HepG2 (cell line): Measurements from ENCODE around the gene SLC22A23.

Experiments used
- ASH2L ChIP-seq: fragments of 300-600, 200-600 bp; sonication (generic); IDR thresholded peaks from 2 replicates; pipeline ENCODE4 v1.7.0; 2017; ENCODE audit warnings: low read depth, mild to moderate bottlenecking, moderate library complexity, mixed read lengths, low read length; ENCODE audit not compliant: insufficient read length
- CBX2 ChIP-seq, 2 experiments: fragments of 200-600 bp in 1 of 2; sonication (generic); formaldehyde crosslinking in 1 of 2; IDR thresholded peaks; 2 replicates each; pipeline versions ENCODE4 v1.7.0 to v1.8.1; 2018 to 2022; ENCODE audit warnings: low read depth in 2 of 2, low read length in 1 of 2, mild to moderate bottlenecking in 1 of 2, missing genetic modification reagents in 1 of 2
- EZH2 ChIP-seq: conservative IDR thresholded peaks from 2 replicates; pipeline ENCODE4 v1.6.1; 2012; ENCODE audit warnings: mild to moderate bottlenecking, low read depth, low read length, moderate library complexity
- MAFK ChIP-seq, 2 experiments: IDR thresholded peaks in 1 of 2; conservative IDR thresholded peaks in 1 of 2; 2 replicates each; pipeline ENCODE4 v1.6.1; 2011; ENCODE audit warnings: improper control_type of control experiment in 2 of 2, low read length in 2 of 2
- MTA3 ChIP-seq: sonication (generic); formaldehyde crosslinking; IDR thresholded peaks from 2 replicates; pipeline ENCODE4 v1.4.0; 2020; ENCODE audit warnings: missing genetic modification reagents
- NFYB ChIP-seq: sonication (generic); formaldehyde crosslinking; IDR thresholded peaks from 2 replicates; pipeline ENCODE4 v1.4.0; 2020; ENCODE audit warnings: missing genetic modification reagents
- POLR2AphosphoS2 ChIP-seq: IDR thresholded peaks from 2 replicates; pipeline ENCODE4 v1.6.1; 2011; ENCODE audit warnings: low read depth, low read length, improper control_type of control experiment
- SETDB1 ChIP-seq: sonication (generic); formaldehyde crosslinking; IDR thresholded peaks from 2 replicates; pipeline ENCODE4 v1.5.1; 2020; ENCODE audit warnings: missing genetic modification reagents, mild to moderate bottlenecking, borderline replicate concordance
- TSC22D2 ChIP-seq: sonication (generic); formaldehyde crosslinking; IDR thresholded peaks from 2 replicates; pipeline ENCODE4 v1.5.1; 2020; ENCODE audit warnings: missing genetic modification reagents, mild to moderate bottlenecking, borderline replicate concordance
- ZNF614 ChIP-seq: IDR thresholded peaks from 2 replicates; pipeline ENCODE4 v1.6.1; 2018; ENCODE audit warnings: missing biosample characterization, missing genetic modification reagents, inconsistent platforms, borderline replicate concordance
- TF ChIP-seq, protein P1 (sequence below): sonication (generic); formaldehyde crosslinking; IDR thresholded peaks from 2 replicates; pipeline ENCODE4 v1.8.1; 2023; ENCODE audit warnings: missing genetic modification reagents, mild to moderate bottlenecking, borderline replicate concordance
- TF ChIP-seq, protein P2 (sequence below): sonication (generic); formaldehyde crosslinking; IDR thresholded peaks from 2 replicates; pipeline ENCODE4 v1.5.0; 2020; ENCODE audit warnings: mild to moderate bottlenecking, missing genetic modification reagents, moderate library complexity
- TF ChIP-seq, protein P3 (sequence below): sonication (generic); formaldehyde crosslinking; conservative IDR thresholded peaks from 2 replicates; pipeline ENCODE4 v1.8.1; 2023; ENCODE audit warnings: missing genetic modification reagents
- TF ChIP-seq, protein P4 (sequence below): sonication (generic); formaldehyde crosslinking; IDR thresholded peaks from 2 replicates; pipeline ENCODE4 v1.4.0; 2020; ENCODE audit warnings: missing genetic modification reagents

DNA sequence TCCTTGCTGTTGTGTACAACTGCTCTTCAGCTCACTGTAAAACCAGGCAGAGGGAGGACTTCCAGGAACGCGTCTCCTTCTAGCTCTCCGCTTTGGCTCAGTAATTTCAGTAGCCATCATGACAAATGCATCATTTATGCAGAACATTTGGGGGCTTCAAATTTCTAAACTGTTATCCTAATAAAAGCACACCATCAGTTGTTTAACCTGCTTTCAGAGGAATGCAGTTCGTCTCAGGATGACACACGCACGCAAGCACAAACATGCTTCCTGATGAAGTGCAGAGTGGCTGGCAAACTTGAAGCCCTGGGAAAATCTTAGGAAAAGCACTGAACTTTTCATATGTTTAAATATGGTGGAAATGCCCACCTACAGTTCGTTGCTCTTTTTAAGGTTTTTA is 24.4 kb downstream of the SLC22A23 start:
- TF ChIP-seq ZNF614 (CRISPR knock-in tag): no peak
- no peak for TF ChIP-seq ASH2L
- no peak for TF ChIP-seq POLR2AphosphoS2
- TF ChIP-seq, protein P1, sequence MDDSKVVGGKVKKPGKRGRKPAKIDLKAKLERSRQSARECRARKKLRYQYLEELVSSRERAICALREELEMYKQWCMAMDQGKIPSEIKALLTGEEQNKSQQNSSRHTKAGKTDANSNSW (CRISPR knock-in tag): no peak
- TF ChIP-seq, protein P2, sequence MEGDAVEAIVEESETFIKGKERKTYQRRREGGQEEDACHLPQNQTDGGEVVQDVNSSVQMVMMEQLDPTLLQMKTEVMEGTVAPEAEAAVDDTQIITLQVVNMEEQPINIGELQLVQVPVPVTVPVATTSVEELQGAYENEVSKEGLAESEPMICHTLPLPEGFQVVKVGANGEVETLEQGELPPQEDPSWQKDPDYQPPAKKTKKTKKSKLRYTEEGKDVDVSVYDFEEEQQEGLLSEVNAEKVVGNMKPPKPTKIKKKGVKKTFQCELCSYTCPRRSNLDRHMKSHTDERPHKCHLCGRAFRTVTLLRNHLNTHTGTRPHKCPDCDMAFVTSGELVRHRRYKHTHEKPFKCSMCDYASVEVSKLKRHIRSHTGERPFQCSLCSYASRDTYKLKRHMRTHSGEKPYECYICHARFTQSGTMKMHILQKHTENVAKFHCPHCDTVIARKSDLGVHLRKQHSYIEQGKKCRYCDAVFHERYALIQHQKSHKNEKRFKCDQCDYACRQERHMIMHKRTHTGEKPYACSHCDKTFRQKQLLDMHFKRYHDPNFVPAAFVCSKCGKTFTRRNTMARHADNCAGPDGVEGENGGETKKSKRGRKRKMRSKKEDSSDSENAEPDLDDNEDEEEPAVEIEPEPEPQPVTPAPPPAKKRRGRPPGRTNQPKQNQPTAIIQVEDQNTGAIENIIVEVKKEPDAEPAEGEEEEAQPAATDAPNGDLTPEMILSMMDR: no peak
- no peak for TF ChIP-seq CBX2 (IDR thresholded peaks at IDR 0.05; ENCODE audit: low read depth, low read length)
- no peak for TF ChIP-seq CBX2 (CRISPR knock-in tag; IDR thresholded peaks at IDR 0.05; ENCODE audit: low read depth)
- TF ChIP-seq, protein P3, sequence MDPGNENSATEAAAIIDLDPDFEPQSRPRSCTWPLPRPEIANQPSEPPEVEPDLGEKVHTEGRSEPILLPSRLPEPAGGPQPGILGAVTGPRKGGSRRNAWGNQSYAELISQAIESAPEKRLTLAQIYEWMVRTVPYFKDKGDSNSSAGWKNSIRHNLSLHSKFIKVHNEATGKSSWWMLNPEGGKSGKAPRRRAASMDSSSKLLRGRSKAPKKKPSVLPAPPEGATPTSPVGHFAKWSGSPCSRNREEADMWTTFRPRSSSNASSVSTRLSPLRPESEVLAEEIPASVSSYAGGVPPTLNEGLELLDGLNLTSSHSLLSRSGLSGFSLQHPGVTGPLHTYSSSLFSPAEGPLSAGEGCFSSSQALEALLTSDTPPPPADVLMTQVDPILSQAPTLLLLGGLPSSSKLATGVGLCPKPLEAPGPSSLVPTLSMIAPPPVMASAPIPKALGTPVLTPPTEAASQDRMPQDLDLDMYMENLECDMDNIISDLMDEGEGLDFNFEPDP (CRISPR knock-in tag): no peak
- no peak for TF ChIP-seq MTA3 (CRISPR knock-in tag)
- no peak for TF ChIP-seq TSC22D2
- TF ChIP-seq, protein P4, sequence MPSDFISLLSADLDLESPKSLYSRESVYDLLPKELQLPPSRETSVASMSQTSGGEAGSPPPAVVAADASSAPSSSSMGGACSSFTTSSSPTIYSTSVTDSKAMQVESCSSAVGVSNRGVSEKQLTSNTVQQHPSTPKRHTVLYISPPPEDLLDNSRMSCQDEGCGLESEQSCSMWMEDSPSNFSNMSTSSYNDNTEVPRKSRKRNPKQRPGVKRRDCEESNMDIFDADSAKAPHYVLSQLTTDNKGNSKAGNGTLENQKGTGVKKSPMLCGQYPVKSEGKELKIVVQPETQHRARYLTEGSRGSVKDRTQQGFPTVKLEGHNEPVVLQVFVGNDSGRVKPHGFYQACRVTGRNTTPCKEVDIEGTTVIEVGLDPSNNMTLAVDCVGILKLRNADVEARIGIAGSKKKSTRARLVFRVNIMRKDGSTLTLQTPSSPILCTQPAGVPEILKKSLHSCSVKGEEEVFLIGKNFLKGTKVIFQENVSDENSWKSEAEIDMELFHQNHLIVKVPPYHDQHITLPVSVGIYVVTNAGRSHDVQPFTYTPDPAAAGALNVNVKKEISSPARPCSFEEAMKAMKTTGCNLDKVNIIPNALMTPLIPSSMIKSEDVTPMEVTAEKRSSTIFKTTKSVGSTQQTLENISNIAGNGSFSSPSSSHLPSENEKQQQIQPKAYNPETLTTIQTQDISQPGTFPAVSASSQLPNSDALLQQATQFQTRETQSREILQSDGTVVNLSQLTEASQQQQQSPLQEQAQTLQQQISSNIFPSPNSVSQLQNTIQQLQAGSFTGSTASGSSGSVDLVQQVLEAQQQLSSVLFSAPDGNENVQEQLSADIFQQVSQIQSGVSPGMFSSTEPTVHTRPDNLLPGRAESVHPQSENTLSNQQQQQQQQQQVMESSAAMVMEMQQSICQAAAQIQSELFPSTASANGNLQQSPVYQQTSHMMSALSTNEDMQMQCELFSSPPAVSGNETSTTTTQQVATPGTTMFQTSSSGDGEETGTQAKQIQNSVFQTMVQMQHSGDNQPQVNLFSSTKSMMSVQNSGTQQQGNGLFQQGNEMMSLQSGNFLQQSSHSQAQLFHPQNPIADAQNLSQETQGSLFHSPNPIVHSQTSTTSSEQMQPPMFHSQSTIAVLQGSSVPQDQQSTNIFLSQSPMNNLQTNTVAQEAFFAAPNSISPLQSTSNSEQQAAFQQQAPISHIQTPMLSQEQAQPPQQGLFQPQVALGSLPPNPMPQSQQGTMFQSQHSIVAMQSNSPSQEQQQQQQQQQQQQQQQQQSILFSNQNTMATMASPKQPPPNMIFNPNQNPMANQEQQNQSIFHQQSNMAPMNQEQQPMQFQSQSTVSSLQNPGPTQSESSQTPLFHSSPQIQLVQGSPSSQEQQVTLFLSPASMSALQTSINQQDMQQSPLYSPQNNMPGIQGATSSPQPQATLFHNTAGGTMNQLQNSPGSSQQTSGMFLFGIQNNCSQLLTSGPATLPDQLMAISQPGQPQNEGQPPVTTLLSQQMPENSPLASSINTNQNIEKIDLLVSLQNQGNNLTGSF: no peak
- no peak for TF ChIP-seq NFYB (CRISPR knock-in tag)
- no peak for TF ChIP-seq SETDB1
- no peak for TF ChIP-seq EZH2
- no peak for TF ChIP-seq MAFK (conservative IDR thresholded peaks at IDR 0.05 in 1 of 2, IDR thresholded peaks at IDR 0.05 in 1 of 2; ENCODE audit: low read length in 2 of 2)
